GM12875 (cell line): ENCODE results near the gene CACNG5.

Experiments used
- H3K4me3 ChIP-seq: one replicate; pipeline ENCODE4 v1.5.1; 2011; ENCODE audit warnings: low read depth, low read length, control low read depth
- TF ChIP-seq, protein P1 (sequence below): IDR thresholded peaks from 2 replicates; pipeline ENCODE4 v1.5.1; 2011; ENCODE audit warnings: low read depth, mild to moderate bottlenecking, control low read depth, inconsistent platforms, low read length, moderate library complexity, borderline replicate concordance; ENCODE audit not compliant: insufficient read depth

The CACNG5 gene

DNA sequence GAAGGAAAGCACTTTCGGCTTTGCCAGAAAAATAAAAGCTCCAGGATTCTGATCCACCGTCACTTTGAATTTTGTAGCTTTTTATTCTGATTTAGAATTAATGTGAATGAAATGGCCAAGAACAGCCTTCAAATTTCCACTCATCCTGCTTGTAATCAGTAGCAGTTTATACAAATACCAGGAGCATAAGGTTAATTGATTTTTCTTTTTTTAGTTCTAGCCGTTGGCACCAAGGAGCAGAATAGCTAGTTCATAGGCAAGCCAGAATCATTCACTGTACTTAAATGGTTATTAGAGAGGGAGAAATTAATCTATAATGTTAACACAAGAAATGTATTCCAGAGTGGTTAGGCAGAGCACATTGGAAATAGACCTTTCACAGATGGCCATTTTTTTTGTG is 41.1 kb upstream of the CACNG5 start:
- H3K4me3 ChIP-seq: no peak overlapping the region
- TF ChIP-seq, protein P1, sequence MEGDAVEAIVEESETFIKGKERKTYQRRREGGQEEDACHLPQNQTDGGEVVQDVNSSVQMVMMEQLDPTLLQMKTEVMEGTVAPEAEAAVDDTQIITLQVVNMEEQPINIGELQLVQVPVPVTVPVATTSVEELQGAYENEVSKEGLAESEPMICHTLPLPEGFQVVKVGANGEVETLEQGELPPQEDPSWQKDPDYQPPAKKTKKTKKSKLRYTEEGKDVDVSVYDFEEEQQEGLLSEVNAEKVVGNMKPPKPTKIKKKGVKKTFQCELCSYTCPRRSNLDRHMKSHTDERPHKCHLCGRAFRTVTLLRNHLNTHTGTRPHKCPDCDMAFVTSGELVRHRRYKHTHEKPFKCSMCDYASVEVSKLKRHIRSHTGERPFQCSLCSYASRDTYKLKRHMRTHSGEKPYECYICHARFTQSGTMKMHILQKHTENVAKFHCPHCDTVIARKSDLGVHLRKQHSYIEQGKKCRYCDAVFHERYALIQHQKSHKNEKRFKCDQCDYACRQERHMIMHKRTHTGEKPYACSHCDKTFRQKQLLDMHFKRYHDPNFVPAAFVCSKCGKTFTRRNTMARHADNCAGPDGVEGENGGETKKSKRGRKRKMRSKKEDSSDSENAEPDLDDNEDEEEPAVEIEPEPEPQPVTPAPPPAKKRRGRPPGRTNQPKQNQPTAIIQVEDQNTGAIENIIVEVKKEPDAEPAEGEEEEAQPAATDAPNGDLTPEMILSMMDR: no peak

DNA sequence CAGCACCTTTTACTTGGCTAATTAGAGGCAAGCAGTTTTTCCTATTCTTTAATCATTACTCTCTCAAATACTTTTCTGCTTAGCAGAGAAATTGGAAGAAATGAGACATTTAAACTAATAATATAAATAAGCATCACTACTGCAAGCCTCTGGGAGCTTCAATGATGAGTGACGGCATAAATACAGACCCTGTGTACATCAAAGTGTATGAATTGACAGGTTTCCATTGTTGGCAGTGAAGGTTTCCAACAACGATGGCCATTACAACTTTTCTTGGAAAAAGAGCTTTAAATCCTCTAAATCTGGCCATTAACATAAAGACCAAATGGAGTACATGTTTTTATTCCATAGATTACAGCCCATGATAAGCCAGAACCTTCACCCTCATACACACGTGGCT is 39.4 kb upstream of the CACNG5 start:
- TF ChIP-seq, protein P1: no peak
- H3K4me3 ChIP-seq: no peak overlapping the region

DNA sequence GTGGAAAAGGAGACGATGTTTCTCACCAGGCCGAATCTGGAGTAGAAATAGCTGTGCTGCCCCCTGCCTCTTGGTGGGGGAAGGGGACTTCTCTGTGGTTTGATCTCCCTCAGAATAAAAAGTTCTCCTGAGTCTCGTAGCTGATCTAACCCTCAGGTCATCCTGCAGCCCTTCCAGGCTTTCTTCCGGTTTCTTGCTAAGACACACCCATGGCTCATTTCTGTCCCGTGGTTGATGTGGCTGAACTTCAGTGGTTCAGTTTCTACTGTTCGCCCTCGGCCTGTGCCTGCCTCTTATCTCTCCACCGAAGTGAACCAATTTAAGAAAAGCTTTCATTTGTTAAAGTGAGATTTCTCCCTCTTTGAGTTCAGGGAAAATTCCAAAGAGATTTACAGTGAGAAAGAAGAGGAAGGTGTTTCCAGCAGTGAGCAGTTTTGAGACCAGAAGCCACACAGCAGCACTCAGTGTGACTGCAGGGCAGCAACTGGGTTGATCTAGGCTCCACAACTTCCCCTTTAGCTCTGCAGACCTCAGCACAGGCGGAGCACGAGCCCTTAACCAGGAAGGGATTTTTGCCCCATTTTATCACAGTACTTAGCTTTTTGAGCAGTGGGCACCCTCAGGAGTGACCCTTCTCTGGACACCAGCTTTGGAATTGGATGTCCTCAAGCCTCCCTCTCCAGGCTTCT is 34.9 kb upstream of the CACNG5 start:
- TF ChIP-seq, protein P1: no peak
- no peak overlapping the region for H3K4me3 ChIP-seq

DNA sequence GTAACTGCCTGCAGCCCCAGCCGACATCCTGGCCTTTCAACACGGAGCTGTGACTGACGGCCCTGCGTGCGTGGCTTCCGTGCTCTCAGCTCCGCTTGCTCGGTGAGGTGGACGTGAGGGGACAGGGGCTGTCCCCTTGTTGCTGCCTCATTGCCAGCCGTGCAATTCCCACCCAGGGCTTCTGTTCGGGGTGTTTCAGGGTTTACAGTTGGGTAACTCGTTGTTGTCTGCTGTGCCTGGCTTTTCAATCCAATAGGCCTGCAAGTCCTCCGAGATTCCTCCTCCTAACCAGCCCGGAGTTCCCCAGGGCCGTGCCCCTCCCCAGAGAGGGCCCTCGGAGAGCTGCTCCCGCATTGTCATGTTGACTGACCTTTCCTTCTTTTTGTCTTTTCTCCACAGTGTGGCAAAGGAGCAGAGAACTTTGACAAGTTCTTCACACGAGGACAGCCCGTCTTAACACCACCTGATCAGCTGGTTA is 31.4 kb upstream of the CACNG5 start:
- TF ChIP-seq, protein P1: no peak
- H3K4me3 ChIP-seq: no peak overlapping the region

DNA sequence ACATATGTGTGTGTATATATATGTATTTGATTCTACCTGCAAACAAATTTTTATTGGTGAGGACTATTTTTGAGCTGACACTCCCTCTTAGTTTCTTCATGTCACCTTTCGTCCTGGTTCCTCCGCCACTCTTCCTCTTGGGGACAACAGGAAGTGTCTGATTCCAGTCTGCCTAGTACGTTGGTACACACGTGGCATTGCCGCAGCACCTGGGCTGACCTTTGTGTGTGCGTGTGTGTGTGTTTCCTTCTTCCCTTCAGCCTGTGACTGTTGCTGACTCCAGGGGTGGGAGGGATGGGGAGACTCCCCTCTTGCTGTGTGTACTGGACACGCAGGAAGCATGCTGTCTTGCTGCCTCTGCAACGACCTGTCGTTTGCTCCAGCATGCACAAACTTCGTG is 29.4 kb upstream of the CACNG5 start:
- H3K4me3 ChIP-seq: no peak overlapping the region
- TF ChIP-seq, protein P1: no peak

DNA sequence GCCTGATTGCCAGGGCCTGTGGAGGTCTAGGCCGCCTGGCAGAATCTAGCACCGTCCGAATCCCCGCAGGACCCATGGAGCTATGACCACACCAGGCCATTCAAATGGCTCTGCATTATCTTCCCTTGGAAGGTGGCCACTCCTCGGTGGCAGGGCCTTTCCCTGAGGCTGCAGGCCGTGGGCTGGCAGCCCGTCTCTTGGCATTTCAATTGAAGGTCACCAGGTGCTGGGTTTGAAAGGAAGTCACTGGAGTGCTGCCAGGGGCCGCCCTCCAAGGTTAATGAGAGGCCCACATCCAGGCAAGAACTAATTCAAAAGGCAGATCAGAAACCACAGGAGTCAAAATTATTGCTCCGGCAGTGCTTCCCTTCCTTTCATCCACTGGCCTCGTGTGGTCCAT is 27.7 kb upstream of the CACNG5 start:
- TF ChIP-seq, protein P1: no peak
- H3K4me3 ChIP-seq: no peak overlapping the region

DNA sequence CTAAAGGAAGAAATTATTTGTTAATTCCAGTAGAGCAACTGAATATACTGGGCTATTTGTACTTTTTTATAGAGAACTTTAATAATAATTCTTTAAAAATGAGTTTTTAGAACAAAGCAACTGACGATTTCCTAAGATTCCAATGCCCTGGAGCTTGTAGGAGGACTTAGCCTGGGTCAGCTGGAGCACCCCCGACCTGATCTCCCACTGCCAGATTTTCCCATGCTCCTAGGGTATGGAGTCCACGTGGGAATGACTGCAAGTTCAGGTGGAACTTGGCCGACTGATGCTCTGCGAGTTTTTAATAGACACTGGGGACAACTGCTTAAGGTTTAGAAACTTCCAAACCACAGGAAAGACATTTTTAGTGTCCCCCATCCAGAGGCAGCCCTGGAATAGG is 25.5 kb upstream of the CACNG5 start:
- H3K4me3 ChIP-seq: no peak overlapping the region
- TF ChIP-seq, protein P1: no peak
